HepG2 (cell line): ENCODE measurements around the gene YWHAH. TPM values are rescaled to one million over a fixed set of nuclear protein-coding genes. Genes with fewer than 3 reads are reported as not detected.

Source experiments
- ATAC-seq: fragments of 200-7000 bp; cut with Tn5 transposase; 3 replicates; pipeline ENCODE4 v1.9.1; 2020; ENCODE audit warnings: mild to moderate bottlenecking, moderate library complexity
- BruUV-seq: library from RNA; stranded (reverse); fragments of 400-500 nt; replicated peaks from 2 replicates; lab custom pipeline; 2021; lab: Mats Ljungman, UMichigan
- CTCF ChIA-PET: fragments of 300-600 bp; formaldehyde crosslinking; extraction: SDS; loops from one replicate; lab custom pipeline; 2021; ENCODE audit warnings: low total read pairs, inconsistent platforms, low intra/inter-chr PET ratio; lab: Yijun Ruan, JAX
- POLR2A ChIA-PET: fragments of 350-600 bp; sonication (Branson Sonifier 250); formaldehyde crosslinking; loops from one replicate; lab custom pipeline; 2020; ENCODE audit warnings: antibody characterized with exemption, inconsistent platforms; lab: Yijun Ruan, JAX
- DNase-seq: peaks from one replicate; pipeline ENCODE4 v3.0.0-alpha.2; 2015; ENCODE audit warnings: low spot score
- FAIRE-seq: peaks from 3 replicates; lab custom pipeline; 2011; peaks lifted over from hg19 to GRCh38; lab: Jason Lieb, UNC
- H2AFZ ChIP-seq: one replicate; pipeline ENCODE4 v1.6.1; 2011; ENCODE audit warnings: low read length, inconsistent platforms
- H3K27ac ChIP-seq: fragments of 300-600 bp; 3 replicates; pipeline ENCODE4 v1.8.0; 2011; ENCODE audit warnings: mixed run types, mild to moderate bottlenecking, mixed read lengths, low read length, inconsistent platforms; ENCODE audit not compliant: insufficient read depth; ENCODE audit errors: extremely low read length
- H3K27me3 ChIP-seq, 2 experiments: fragments of 200-600 bp in 1 of 2; 2 replicates in 1 of 2; 3 replicates in 1 of 2; pipeline versions ENCODE4 v1.6.0 to v1.8.0; 2011; ENCODE audit warnings: low read length in 2 of 2, mild to moderate bottlenecking in 2 of 2, moderate library complexity in 2 of 2, inconsistent platforms in 1 of 2; ENCODE audit not compliant: insufficient read depth in 2 of 2, control insufficient read depth in 1 of 2
- H3K36me3 ChIP-seq, 2 experiments: fragments of 200-600 bp in 1 of 2; replicated peaks in 1 of 2; 2 replicates in 1 of 2; 3 replicates in 1 of 2; pipeline versions ENCODE4 v1.5.1 to v1.8.0; 2011; ENCODE audit warnings: low read length in 2 of 2, inconsistent platforms in 1 of 2; ENCODE audit not compliant: insufficient read depth in 2 of 2, control insufficient read depth in 1 of 2
- H3K4me1 ChIP-seq: 2 replicates; pipeline ENCODE4 v1.5.1; 2012; ENCODE audit warnings: low read length, inconsistent platforms; ENCODE audit not compliant: insufficient read depth
- H3K4me2 ChIP-seq: 2 replicates; pipeline ENCODE4 v1.6.0; 2011; ENCODE audit warnings: low read depth, low read length, inconsistent platforms
- H3K4me3 ChIP-seq, 3 experiments: fragments of 200-600 bp in 1 of 3; sonication (generic), shearing (Covaris generic) in 1 of 3; replicated peaks in 1 of 3; 2 replicates each; pipeline ENCODE4 v1.5.1; 2011 to 2016; ENCODE audit warnings: low read length in 3 of 3, inconsistent platforms in 2 of 3, low read depth in 2 of 3, mild to moderate bottlenecking in 2 of 3, control low read depth in 1 of 3, mixed read lengths in 1 of 3; ENCODE audit not compliant: insufficient read depth in 1 of 3
- H3K79me2 ChIP-seq: one replicate; pipeline ENCODE4 v1.6.1; 2011; ENCODE audit warnings: low read length, inconsistent platforms; ENCODE audit not compliant: insufficient read depth
- H3K9ac ChIP-seq: 2 replicates; pipeline ENCODE4 v1.6.0; 2011; ENCODE audit warnings: mild to moderate bottlenecking, low read depth, low read length, inconsistent platforms; ENCODE audit not compliant: insufficient read depth
- H3K9me3 ChIP-seq: 2 replicates; pipeline ENCODE4 v1.5.1; 2012; ENCODE audit warnings: mild to moderate bottlenecking, low read length
- H4K20me1 ChIP-seq: 2 replicates; pipeline ENCODE4 v1.6.0; 2011; ENCODE audit warnings: inconsistent platforms, mild to moderate bottlenecking, low read length, moderate library complexity; ENCODE audit not compliant: insufficient read depth
- E2F2 ChIP-seq: sonication (generic); formaldehyde crosslinking; IDR thresholded peaks from 2 replicates; pipeline ENCODE4 v1.4.0; 2020; ENCODE audit warnings: missing genetic modification reagents, borderline replicate concordance
- FOXA1 ChIP-seq, 2 experiments: fragments of 450-650 bp in 1 of 2; sonication (generic) in 1 of 2; formaldehyde crosslinking in 1 of 2; IDR thresholded peaks; 2 replicates each; pipeline versions ENCODE4 v1.4.0 to v1.6.1; 2016 to 2020; ENCODE audit warnings: missing genetic modification reagents in 1 of 2
- KLF11 ChIP-seq: IDR thresholded peaks from 2 replicates; pipeline ENCODE4 v1.6.1; 2016; ENCODE audit warnings: missing compliant biosample characterization
- NFAT5 ChIP-seq: sonication (generic); formaldehyde crosslinking; IDR thresholded peaks from 2 replicates; pipeline ENCODE4 v1.4.0; 2020; ENCODE audit warnings: missing genetic modification reagents
- TRIM24 ChIP-seq: sonication (generic); formaldehyde crosslinking; IDR thresholded peaks from 2 replicates; pipeline ENCODE4 v1.8.0; 2022; ENCODE audit warnings: mild to moderate bottlenecking, missing genetic modification reagents
- TSC22D2 ChIP-seq: sonication (generic); formaldehyde crosslinking; IDR thresholded peaks from 2 replicates; pipeline ENCODE4 v1.5.1; 2020; ENCODE audit warnings: missing genetic modification reagents, mild to moderate bottlenecking, borderline replicate concordance
- WGBS: methylation state at CpG from one replicate; pipeline ENCODE4 v1.1.6; 2017; ENCODE audit warnings: low lambda C conversion rate; 5-methylcytosine and 5-hydroxymethylcytosine counted together
- in situ Hi-C: cut with HindIII; loops from 2 replicates; pipeline ENCODE4 v1.10.0; 2017; ENCODE audit warnings: low pct_unique_long_range_greater_than_20kb; ENCODE audit not compliant: extremely low pct_ligation_motif_present
- intact Hi-C: fragments of 100-400 bp; cut with micrococcal nuclease; formaldehyde crosslinking; loops from one replicate; pipeline ENCODE4 v1.10.0; 2022; ENCODE audit not compliant: unreplicated experiment
- polyA plus RNA-seq, 8 experiments: library from polyadenylated mRNA; depleted of rRNA in 3 of 8; stranded (reverse) in 7 of 8; unstranded in 1 of 8; fragments of >200 nt; fragmentation: Illumina TruSeq in 4 of 8; extraction: Trizol in 4 of 8; gene quantifications; 2 replicates each; pipeline versions ENCODE4 v1.2.1 to v1.2.3, GENCODE V29; 2011 to 2016; ENCODE audit warnings: low read depth in 4 of 8, missing spikeins in 1 of 8, mixed read lengths in 1 of 8; ENCODE audit not compliant: insufficient read depth in 1 of 8
- total RNA-seq, 5 experiments: library from RNA; depleted of rRNA; stranded (reverse); fragments of >200 nt; fragmentation: Illumina TruSeq; extraction: Trizol; gene quantifications; 2 replicates each; pipeline ENCODE4 v1.2.3, GENCODE V29; 2016; ENCODE audit warnings: low read depth in 1 of 5

The YWHAH gene
- total and polyA plus RNA-seq, 2 of the 13 experiments (the other 11 are each of a cell fraction or from before 2014, with no cell fraction given), result 35.6 to 92.7 TPM

GRCh38 chr22:31895411-31896123, 48.8 kb upstream of the YWHAH start:
- H3K9ac ChIP-seq, result no peak overlapping the region
- TF ChIP-seq TRIM24 (CRISPR knock-in tag) (no peak), NFAT5 (CRISPR knock-in tag) (no peak), FOXA1 (IDR thresholded peaks at IDR 0.05) (no peak), FOXA1 (CRISPR knock-in tag; IDR thresholded peaks at IDR 0.05) (no peak), KLF11 (CRISPR knock-in tag) (no peak), E2F2 (CRISPR knock-in tag) (no peak), TSC22D2 (no peak)
- TF ChIP-seq, all 625 proteins: peak for 0
- H3K9me3 ChIP-seq, result no peaks in the 10 kb centered on the region
- H3K36me3 ChIP-seq, result peaks cover 5% of the 10 kb centered on the region in 2 experiments; a peak in 2 of 5 replicates
- H3K4me1 ChIP-seq, result peaks cover 24% of the 10 kb centered on the region
- POLR2A ChIA-PET, result no interaction called here
- no peak for FAIRE-seq
- no peak overlapping the region for H3K27ac ChIP-seq
- no TSS peak for BruUV-seq
- no peak overlapping the region for H2AFZ ChIP-seq
- H4K20me1 ChIP-seq, result no peaks in the 10 kb centered on the region
- no peak for ATAC-seq
- WGBS, result 97% methylated on average over 2 of the region's 2 CpGs
- in situ Hi-C loops, result no loop called here
- CTCF ChIA-PET, result no interaction called here
- H3K4me2 ChIP-seq, result no peak overlapping the region
- H3K79me2 ChIP-seq, result no peaks in the 10 kb centered on the region
- no peak for DNase-seq
- no peak overlapping the region for H3K4me3 ChIP-seq
- H3K27me3 ChIP-seq, result no peaks in the 10 kb centered on the region; a peak in 1 of 5 replicates
- intact Hi-C loops, result no loop called here
